B cell (primary cell): ENCODE data around the gene RHOV. TPM values are rescaled to one million over a fixed set of nuclear protein-coding genes. Genes with fewer than 3 reads are reported as not detected.

ENCODE experiments used
- ATAC-seq: fragments of 200-7000 bp; cut with Tn5 transposase; one replicate; pipeline ENCODE4 v1.10.0; 2021; ENCODE audit warnings: low read depth, mild to moderate bottlenecking, moderate number of reproducible peaks, moderate library complexity
- CTCF ChIA-PET: fragments of 350-600 bp; sonication (Branson Sonifier 250); formaldehyde crosslinking; loops from one replicate; lab custom pipeline; 2021; ENCODE audit warnings: antibody characterized with exemption, inconsistent platforms; lab: Charles Lee
- POLR2A ChIA-PET: fragments of 350-600 bp; sonication (Branson Sonifier 250); formaldehyde crosslinking; loops from one replicate; lab custom pipeline; 2021; ENCODE audit warnings: antibody characterized with exemption; lab: Charles Lee
- DNase-seq: peaks from one replicate; pipeline ENCODE4 v3.0.0; 2013
- H2AFZ ChIP-seq: 2 replicates; pipeline ENCODE4 v1.6.1; 2012; ENCODE audit warnings: mild to moderate bottlenecking, low read depth, low read length; ENCODE audit not compliant: insufficient read depth, poor library complexity, severe bottlenecking
- H3K27ac ChIP-seq, 2 donors: 1 replicate in 1 of 2; 2 replicates in 1 of 2; pipeline ENCODE4 v1.5.1; 2012 to 2013; ENCODE audit warnings: low read length in 2 of 2, mild to moderate bottlenecking in 2 of 2, moderate library complexity in 1 of 2
- H3K27me3 ChIP-seq, 4 experiments: fragments of 200-600 bp in 1 of 4; sonication (generic) in 1 of 4; replicated peaks in 1 of 4; 1 replicate in 2 of 4; 2 replicates in 2 of 4; pipeline versions ENCODE4 v1.6.1 to v1.7.0; 2013 to 2016; ENCODE audit warnings: low read length in 3 of 4, mild to moderate bottlenecking in 2 of 4, mixed read lengths in 1 of 4, moderate library complexity in 1 of 4; ENCODE audit not compliant: insufficient read depth in 4 of 4, control insufficient read depth in 3 of 4; ENCODE audit errors: control extremely low read depth in 1 of 4
- H3K36me3 ChIP-seq, 2 experiments: replicated peaks in 1 of 2; 1 replicate in 1 of 2; 2 replicates in 1 of 2; pipeline versions ENCODE4 v1.6.1 to v1.7.1; 2013; ENCODE audit warnings: low read length in 1 of 2; ENCODE audit not compliant: insufficient read depth in 2 of 2, control insufficient read depth in 1 of 2; ENCODE audit errors: control extremely low read depth in 1 of 2, extremely low read depth in 1 of 2
- H3K4me1 ChIP-seq, 2 donors: fragments of 200-600 bp in 1 of 2; sonication (generic) in 1 of 2; 1 replicate in 1 of 2; 2 replicates in 1 of 2; pipeline versions ENCODE4 v1.5.1 to v1.6.1; 2013 to 2017; ENCODE audit warnings: low read length in 2 of 2; ENCODE audit not compliant: control insufficient read depth in 2 of 2, insufficient read depth in 2 of 2
- H3K4me2 ChIP-seq: replicated peaks from 2 replicates; pipeline ENCODE3; 2012; ENCODE audit warnings: mild to moderate bottlenecking, low read depth, low read length; ENCODE audit not compliant: poor library complexity, severe bottlenecking
- H3K4me3 ChIP-seq, 5 experiments: fragments of 200-600 bp in 1 of 5; sonication (generic) in 1 of 5; 1 replicate in 3 of 5; 2 replicates in 2 of 5; pipeline versions ENCODE4 v1.5.1 to v1.7.0; 2011 to 2016; ENCODE audit warnings: low read length in 4 of 5, mild to moderate bottlenecking in 4 of 5, low read depth in 2 of 5, control low read depth in 1 of 5, moderate library complexity in 1 of 5; ENCODE audit not compliant: insufficient read depth in 1 of 5; ENCODE audit errors: control extremely low read depth in 1 of 5, extremely low read depth in 1 of 5
- H3K79me2 ChIP-seq: fragments of 200-600 bp; sonication (generic); one replicate; pipeline ENCODE4 v1.6.0; 2016; ENCODE audit warnings: low read length; ENCODE audit not compliant: control insufficient read depth, insufficient read depth
- H3K9ac ChIP-seq: fragments of 200-600 bp; sonication (generic); 2 replicates; pipeline ENCODE4 v1.6.1; 2017; ENCODE audit warnings: mild to moderate bottlenecking, low read length, moderate library complexity
- H3K9me3 ChIP-seq, 3 donors: one replicate each; pipeline versions ENCODE4 v1.6.1 to v1.7.1; 2013; ENCODE audit warnings: low read length in 2 of 3; ENCODE audit not compliant: control insufficient read depth in 2 of 3, insufficient read depth in 1 of 3; ENCODE audit errors: control extremely low read depth in 1 of 3
- H4K20me1 ChIP-seq: 2 replicates; pipeline ENCODE4 v1.6.0; 2012; ENCODE audit warnings: mild to moderate bottlenecking, low read length; ENCODE audit not compliant: insufficient read depth, control insufficient read depth, poor library complexity, severe bottlenecking
- H3K27ac Mint-ChIP-seq: one replicate; pipeline ENCODE4 v1.8.0; 2021; ENCODE audit warnings: mixed read lengths
- H3K27me3 Mint-ChIP-seq: one replicate; pipeline ENCODE4 v1.8.0; 2021; ENCODE audit warnings: mixed read lengths
- H3K4me1 Mint-ChIP-seq: one replicate; pipeline ENCODE4 v1.8.0; 2021; ENCODE audit warnings: mixed read lengths
- H3K4me3 Mint-ChIP-seq: one replicate; pipeline ENCODE4 v1.8.0; 2021; ENCODE audit warnings: mixed read lengths
- H3K9me3 Mint-ChIP-seq: one replicate; pipeline ENCODE4 v1.8.0; 2022; ENCODE audit warnings: mixed read lengths; ENCODE audit not compliant: insufficient read depth
- CTCF ChIP-seq: fragments of 200-600 bp; IDR thresholded peaks from one replicate; pipeline ENCODE4 v1.8.0; 2022; ENCODE audit warnings: antibody characterized with exemption, mild to moderate bottlenecking
- EZH2 ChIP-seq: IDR thresholded peaks from 2 replicates; pipeline ENCODE4 v1.6.1; 2012; ENCODE audit warnings: borderline replicate concordance, low read depth, mild to moderate bottlenecking, moderate library complexity, low read length; ENCODE audit not compliant: insufficient read depth, poor library complexity, severe bottlenecking
- WGBS: methylation state at CpG from one replicate; pipeline ENCODE4 v1.1.5; 2013; ENCODE audit warnings: missing lambda C conversion rate; ENCODE audit not compliant: insufficient coverage; 5-methylcytosine and 5-hydroxymethylcytosine counted together
- intact Hi-C: fragments of 100-400 bp; cut with micrococcal nuclease; formaldehyde crosslinking; loops from one replicate; pipeline ENCODE4 v1.10.0; 2022
- polyA plus RNA-seq: library from polyadenylated mRNA; depleted of rRNA; stranded (reverse); fragments of >200 nt; gene quantifications from 2 replicates; pipeline ENCODE4 v1.2.3, GENCODE V29; 2012
- total RNA-seq, 2 donors: library from RNA; stranded (reverse); fragments of 120-200 nt in 1 of 2; gene quantifications; 1 replicate in 1 of 2; 2 replicates in 1 of 2; pipeline versions ENCODE4 v1.2.3 to v1.2.4, GENCODE V29; 2013 to 2022

The RHOV gene
- total and polyA plus RNA-seq, 2 donors (not counting 1 experiment from before 2014, with no cell fraction given): 0.54 TPM; not detected in 1

- H3K79me2 ChIP-seq: peaks cover 23% of the 10 kb centered on the region
- H3K9me3 Mint-ChIP-seq: no peaks in the 10 kb centered on the region
- H3K27me3 ChIP-seq: no peaks in the 10 kb centered on the region
- peak overlapping the region; percentile 94 for H3K27ac Mint-ChIP-seq
- H3K4me2 ChIP-seq: peak overlapping the region; percentile 86
- H3K9ac ChIP-seq: no peak overlapping the region
- H3K27me3 Mint-ChIP-seq: no peaks in the 10 kb centered on the region
- H3K4me1 Mint-ChIP-seq: peaks cover 28% of the 10 kb centered on the region
- H3K4me1 ChIP-seq: peaks cover 18 to 19% of the 10 kb centered on the region in 2 donors
- TF ChIP-seq CTCF (no peak), EZH2 (no peak)
- CTCF ChIA-PET: interaction anchor here (1.0 to 9.8 kb wide), 16 partner anchors 12 to 337 kb away, joined by 3 to 189 read pairs (median 8); partner anchors contain the start of genes C15orf62, EXD1, RAD51 and RHOV
- no peak overlapping the region for H3K27ac ChIP-seq
- no peak for DNase-seq
- peaks cover 10% of the 10 kb centered on the region for H4K20me1 ChIP-seq
- H3K9me3 ChIP-seq: no peaks in the 10 kb centered on the region
- intact Hi-C loops: loop anchor here (5.0 kb wide), 1 partner anchor 326 kb away; the partner anchor contains the start of genes CCDC32 and RPUSD2
- POLR2A ChIA-PET: interaction anchor here (1.8 kb wide), 1 partner anchor 35 kb away, joined by 9 read pairs; no protein-coding TSS in a partner anchor
- 90% methylated on average over 21 of the region's 22 CpGs for WGBS
- peak overlapping the region; percentile 98 for H2AFZ ChIP-seq
- peak overlapping the region; percentile 53 for H3K4me3 Mint-ChIP-seq
- ATAC-seq: no peak
- H3K4me3 ChIP-seq: no peak overlapping the region
- H3K36me3 ChIP-seq: peaks cover 2 to 6% of the 10 kb centered on the region in 2 experiments
Measured at GRCh38 chr15:40893019-40893670, 19.1 kb upstream of the RHOV start.
